Activated T-helper 1 cell treated with anti-CD3 and anti-CD28 coated beads, Interleukin-12 subunit alpha, Interleukin-12 subunit beta, Interleukin-2, Interleukin-4 antibody, amounts not matched to agents 30 ng/mL and 10 ng/mL and 1 ng/mL, durations not matched to agents 14 hours and 24 hours and 36 hours (primary cell): ENCODE measurements around the gene LRCH1. TPM values are rescaled to one million over a fixed set of nuclear protein-coding genes. Genes with fewer than 3 reads are reported as not detected.

Experiments
- DNase-seq: peaks from one replicate; pipeline ENCODE4 v3.0.0; 2021; ENCODE audit warnings: low spot score
- H3K27ac Mint-ChIP-seq: one replicate; pipeline ENCODE4 v1.8.0; 2021; ENCODE audit warnings: mild to moderate bottlenecking, mixed read lengths
- H3K27me3 Mint-ChIP-seq: one replicate; pipeline ENCODE4 v1.8.0; 2022; ENCODE audit warnings: mild to moderate bottlenecking, moderate library complexity, mixed read lengths; ENCODE audit not compliant: insufficient read depth
- H3K36me3 Mint-ChIP-seq: one replicate; pipeline ENCODE4 v1.8.0; 2021; ENCODE audit warnings: low read depth, mixed read lengths
- H3K4me1 Mint-ChIP-seq: one replicate; pipeline ENCODE4 v1.8.0; 2021; ENCODE audit warnings: low read depth, mixed read lengths
- H3K4me3 Mint-ChIP-seq: one replicate; pipeline ENCODE4 v1.8.0; 2021; ENCODE audit warnings: mild to moderate bottlenecking, moderate library complexity, mixed read lengths
- H3K9me3 Mint-ChIP-seq: one replicate; pipeline ENCODE4 v1.8.0; 2021; ENCODE audit warnings: mixed read lengths
- intact Hi-C: fragments of 100-400 bp; cut with micrococcal nuclease; formaldehyde crosslinking; loops from one replicate; pipeline ENCODE4 v1.15.1; 2024
- total RNA-seq: library from RNA; stranded (reverse); gene quantifications from 2 replicates; pipeline ENCODE4 v1.2.3, GENCODE V29; 2022

Gene LRCH1
- total RNA-seq, 1 donor from 2014 or later: 20.3 TPM

GRCh38 chr13:46715363-46715762, 162.4 kb downstream of the LRCH1 start:
- peaks cover 26% of the 10 kb centered on the region for H3K36me3 Mint-ChIP-seq
- intact Hi-C loops: no loop called here
- DNase-seq: no peak
- no peak overlapping the region for H3K27ac Mint-ChIP-seq
- H3K4me3 Mint-ChIP-seq: no peak overlapping the region
- H3K9me3 Mint-ChIP-seq: no peaks in the 10 kb centered on the region
- H3K4me1 Mint-ChIP-seq: peaks cover 3% of the 10 kb centered on the region
- H3K27me3 Mint-ChIP-seq: no peaks in the 10 kb centered on the region

DNA sequence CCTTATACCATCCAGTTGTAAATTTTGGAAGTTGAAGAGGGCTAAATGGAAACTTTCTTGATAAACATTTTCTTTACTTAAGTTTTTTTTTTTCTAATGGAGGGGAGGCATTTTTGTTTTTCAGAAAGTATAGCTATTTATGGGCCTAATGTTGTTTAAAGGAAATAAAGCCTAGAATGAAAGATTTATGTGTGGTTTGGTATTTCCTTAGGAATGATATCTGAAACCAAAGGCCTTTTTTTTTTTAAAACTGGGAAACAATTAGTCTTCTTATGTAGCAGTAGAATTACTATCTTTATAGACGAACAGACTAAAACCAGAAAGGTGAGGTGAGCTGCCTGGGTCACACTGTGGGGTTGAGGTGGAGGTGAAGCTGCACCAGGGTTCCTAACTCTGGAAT, 163.9 kb downstream of the LRCH1 start:
- Mint-ChIP-seq H3K9me3 (no peaks in the 10 kb centered on the region), H3K27ac (no peak overlapping the region), H3K4me3 (no peak overlapping the region), H3K36me3 (peaks cover 24% of the 10 kb centered on the region), H3K4me1 (peaks cover 5% of the 10 kb centered on the region), H3K27me3 (no peaks in the 10 kb centered on the region)
- intact Hi-C loops: no loop called here
- DNase-seq: no peak

DNA sequence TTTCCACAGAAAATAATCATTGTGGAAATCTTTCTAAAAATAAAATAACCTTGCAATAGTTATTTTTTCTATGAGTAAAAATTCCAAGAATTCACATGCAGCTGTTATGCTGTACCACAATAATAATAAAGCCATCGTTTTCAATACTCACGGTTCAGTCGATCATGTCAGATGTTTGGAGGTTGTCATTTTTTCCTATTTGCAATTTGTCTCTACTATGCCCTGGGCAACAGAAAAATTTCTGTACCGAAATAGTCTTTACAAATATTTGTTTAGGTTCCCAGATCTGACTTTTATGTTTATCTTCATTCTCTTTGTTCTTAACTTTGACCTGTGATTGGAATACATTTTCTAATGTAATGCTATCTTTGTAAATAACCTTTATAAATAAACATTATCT, 164.3 kb downstream of the LRCH1 start:
- DNase-seq: no peak
- H3K4me1 Mint-ChIP-seq: peaks cover 5% of the 10 kb centered on the region
- intact Hi-C loops: no loop called here
- no peaks in the 10 kb centered on the region for H3K9me3 Mint-ChIP-seq
- peaks cover 21% of the 10 kb centered on the region for H3K36me3 Mint-ChIP-seq
- H3K4me3 Mint-ChIP-seq: no peak overlapping the region
- H3K27ac Mint-ChIP-seq: no peak overlapping the region
- no peaks in the 10 kb centered on the region for H3K27me3 Mint-ChIP-seq

DNA sequence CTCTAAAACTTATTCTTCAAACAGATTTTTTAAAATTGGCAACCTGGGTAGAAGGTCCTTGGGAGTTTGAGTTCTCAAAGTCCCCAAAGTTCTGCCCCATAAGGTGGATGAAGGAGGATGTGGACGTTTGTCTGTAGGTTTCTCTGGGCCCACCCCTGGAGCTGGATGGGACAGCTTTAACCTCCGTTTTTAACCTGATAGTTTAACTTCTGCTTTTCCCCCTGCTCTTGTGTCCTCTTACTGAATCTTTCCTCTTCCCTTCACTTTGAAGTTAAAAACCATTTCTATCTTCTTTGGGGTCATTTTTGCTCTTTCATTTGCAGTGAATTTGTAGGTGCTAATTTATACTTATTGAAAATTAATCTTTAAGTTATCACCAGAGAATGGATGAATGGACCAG, 164.9 kb downstream of the LRCH1 start:
- Mint-ChIP-seq H3K27me3 (no peaks in the 10 kb centered on the region), H3K27ac (no peak overlapping the region), H3K4me1 (peaks cover 5% of the 10 kb centered on the region), H3K4me3 (no peak overlapping the region), H3K36me3 (peaks cover 21% of the 10 kb centered on the region), H3K9me3 (no peaks in the 10 kb centered on the region)
- no peak for DNase-seq
- intact Hi-C loops: no loop called here

DNA sequence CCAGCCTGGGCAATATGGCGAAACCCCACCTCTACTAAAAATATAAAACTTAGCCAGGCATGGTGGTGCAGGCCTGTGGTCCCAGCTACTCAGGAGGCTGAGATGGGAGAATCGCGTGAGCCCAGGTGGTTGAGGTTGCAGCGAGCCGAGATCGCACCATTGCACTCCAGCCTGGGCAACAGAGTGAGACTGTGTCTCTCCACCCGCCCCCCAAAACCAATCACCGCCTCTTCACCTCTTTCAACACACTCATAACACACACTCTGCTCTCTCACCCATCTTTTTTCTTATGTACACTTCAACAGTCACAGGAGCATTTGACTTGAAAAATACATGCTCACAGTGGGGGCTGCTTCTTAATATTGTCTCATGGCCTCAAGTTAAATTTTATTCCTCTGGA, 167.2 kb downstream of the LRCH1 start:
- no peak for DNase-seq
- Mint-ChIP-seq H3K27me3 (no peaks in the 10 kb centered on the region), H3K27ac (no peak overlapping the region), H3K4me1 (peaks cover 5% of the 10 kb centered on the region), H3K36me3 (peaks cover 35% of the 10 kb centered on the region), H3K4me3 (no peak overlapping the region), H3K9me3 (no peaks in the 10 kb centered on the region)
- intact Hi-C loops: no loop called here

DNA sequence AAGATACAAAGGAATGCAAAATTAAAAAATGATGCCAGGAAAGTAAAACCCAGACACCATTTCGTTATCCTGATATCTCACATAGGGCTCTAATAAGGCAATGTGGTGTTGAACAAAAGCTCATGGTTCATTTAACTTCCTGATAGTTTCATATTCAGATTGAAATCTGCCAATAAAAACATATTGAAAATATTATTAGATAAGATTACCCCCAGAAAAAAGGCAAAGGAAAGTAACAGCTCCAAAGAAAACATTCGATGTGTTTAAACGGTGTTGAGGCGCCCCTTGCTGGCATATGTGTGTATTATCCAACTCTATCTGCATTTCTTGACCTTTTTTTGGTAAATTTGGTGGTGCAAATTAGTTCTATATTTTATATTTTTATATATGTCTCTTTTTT, 168.1 kb downstream of the LRCH1 start:
- H3K27me3 Mint-ChIP-seq: no peaks in the 10 kb centered on the region
- no peak overlapping the region for H3K27ac Mint-ChIP-seq
- intact Hi-C loops: loop anchor here (1.0 kb wide), 2 partner anchors 170 to 228 kb away; no protein-coding TSS in a partner anchor
- H3K9me3 Mint-ChIP-seq: no peaks in the 10 kb centered on the region
- H3K4me1 Mint-ChIP-seq: peaks cover 12% of the 10 kb centered on the region
- H3K4me3 Mint-ChIP-seq: no peak overlapping the region
- H3K36me3 Mint-ChIP-seq: peaks cover 34% of the 10 kb centered on the region
- DNase-seq: no peak

GRCh38 chr13:46726347-46726746, 173.4 kb downstream of the LRCH1 start:
- intact Hi-C loops: no loop called here
- Mint-ChIP-seq H3K27me3 (no peaks in the 10 kb centered on the region), H3K4me1 (peaks cover 20% of the 10 kb centered on the region), H3K27ac (no peak overlapping the region), H3K36me3 (peaks cover 49% of the 10 kb centered on the region), H3K9me3 (no peaks in the 10 kb centered on the region), H3K4me3 (no peak overlapping the region)
- no peak for DNase-seq

- peaks cover 46% of the 10 kb centered on the region for H3K36me3 Mint-ChIP-seq
- H3K4me1 Mint-ChIP-seq: peaks cover 20% of the 10 kb centered on the region
- DNase-seq: no peak
- H3K27ac Mint-ChIP-seq: no peak overlapping the region
- intact Hi-C loops: no loop called here
- H3K27me3 Mint-ChIP-seq: no peaks in the 10 kb centered on the region
- H3K4me3 Mint-ChIP-seq: no peak overlapping the region
- no peaks in the 10 kb centered on the region for H3K9me3 Mint-ChIP-seq
Observed at GRCh38 chr13:46728777-46729176, 175.8 kb downstream of the LRCH1 start.

GRCh38 chr13:46731535-46731934, 178.6 kb downstream of the LRCH1 start:
- Mint-ChIP-seq H3K27ac (no peak overlapping the region), H3K27me3 (no peaks in the 10 kb centered on the region), H3K4me3 (no peak overlapping the region), H3K4me1 (peaks cover 10% of the 10 kb centered on the region), H3K36me3 (peaks cover 39% of the 10 kb centered on the region), H3K9me3 (no peaks in the 10 kb centered on the region)
- no peak for DNase-seq
- intact Hi-C loops: no loop called here

GRCh38 chr13:46735425-46735824, 182.5 kb downstream of the LRCH1 start:
- Mint-ChIP-seq H3K4me1 (no peaks in the 10 kb centered on the region), H3K4me3 (no peak overlapping the region), H3K9me3 (no peaks in the 10 kb centered on the region), H3K27ac (no peak overlapping the region), H3K27me3 (no peaks in the 10 kb centered on the region), H3K36me3 (peaks cover 19% of the 10 kb centered on the region)
- intact Hi-C loops: no loop called here
- DNase-seq: no peak

DNA sequence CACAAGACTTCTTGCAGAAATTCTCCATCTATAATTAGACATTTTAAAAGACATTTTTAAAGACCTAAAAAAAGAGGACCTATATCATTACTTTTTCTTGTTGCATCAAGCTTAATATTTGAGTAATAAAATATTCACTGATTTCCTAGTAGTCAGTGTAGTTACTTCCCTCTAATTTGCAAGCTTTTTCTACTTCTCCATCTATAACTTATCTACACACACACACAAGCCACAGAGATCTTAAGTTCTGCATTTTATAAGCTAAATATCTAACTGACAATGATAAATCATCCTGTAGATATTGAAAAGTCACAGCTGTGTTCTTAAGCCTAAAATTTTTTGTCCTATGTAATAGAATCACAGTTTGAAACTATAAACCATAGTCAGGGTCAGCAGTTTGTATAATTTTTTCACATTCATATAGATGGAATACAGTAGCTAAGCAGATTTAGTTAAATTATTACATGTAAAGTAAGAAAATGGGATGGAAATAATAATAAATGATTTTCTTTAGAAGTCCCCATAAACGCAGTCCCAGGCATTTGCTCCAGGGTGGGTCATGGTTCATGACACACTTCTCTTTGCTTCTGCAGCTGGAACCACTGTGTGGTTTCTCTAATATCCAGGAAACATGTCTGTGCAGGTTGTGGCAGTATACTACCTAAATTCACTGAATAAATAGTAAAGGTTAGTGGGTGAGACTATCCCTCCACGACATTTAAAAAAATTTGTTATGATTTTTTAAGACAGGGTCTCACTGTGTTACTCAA, 183.8 kb downstream of the LRCH1 start:
- H3K27ac Mint-ChIP-seq: no peak overlapping the region
- H3K4me1 Mint-ChIP-seq: no peaks in the 10 kb centered on the region
- H3K36me3 Mint-ChIP-seq: peaks cover 23% of the 10 kb centered on the region
- DNase-seq: no peak
- no peaks in the 10 kb centered on the region for H3K9me3 Mint-ChIP-seq
- intact Hi-C loops: no loop called here
- H3K27me3 Mint-ChIP-seq: no peaks in the 10 kb centered on the region
- no peak overlapping the region for H3K4me3 Mint-ChIP-seq

DNA sequence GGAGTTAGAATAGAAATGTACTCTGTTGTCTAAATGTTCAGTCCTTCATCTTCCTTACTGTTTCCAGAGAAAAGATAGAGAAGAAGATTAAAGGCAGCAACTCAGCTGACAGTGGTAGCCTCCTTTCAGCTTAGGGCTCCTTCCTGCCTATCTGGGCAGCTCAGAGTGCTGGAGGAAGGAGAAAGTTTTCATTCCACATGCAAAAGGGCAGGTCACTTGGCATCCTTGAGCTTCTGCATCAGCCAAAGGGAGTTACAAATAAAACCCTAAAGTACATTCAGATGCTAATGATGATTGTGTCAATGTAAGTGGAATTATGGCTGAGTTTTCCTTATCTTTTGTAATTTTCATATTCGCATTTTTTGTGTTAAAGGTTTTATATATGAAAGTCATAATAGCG, 185.1 kb downstream of the LRCH1 start:
- H3K4me1 Mint-ChIP-seq: no peaks in the 10 kb centered on the region
- H3K9me3 Mint-ChIP-seq: no peaks in the 10 kb centered on the region
- no peak overlapping the region for H3K27ac Mint-ChIP-seq
- peaks cover 24% of the 10 kb centered on the region for H3K36me3 Mint-ChIP-seq
- no peaks in the 10 kb centered on the region for H3K27me3 Mint-ChIP-seq
- DNase-seq: no peak
- no peak overlapping the region for H3K4me3 Mint-ChIP-seq
- intact Hi-C loops: no loop called here

DNA sequence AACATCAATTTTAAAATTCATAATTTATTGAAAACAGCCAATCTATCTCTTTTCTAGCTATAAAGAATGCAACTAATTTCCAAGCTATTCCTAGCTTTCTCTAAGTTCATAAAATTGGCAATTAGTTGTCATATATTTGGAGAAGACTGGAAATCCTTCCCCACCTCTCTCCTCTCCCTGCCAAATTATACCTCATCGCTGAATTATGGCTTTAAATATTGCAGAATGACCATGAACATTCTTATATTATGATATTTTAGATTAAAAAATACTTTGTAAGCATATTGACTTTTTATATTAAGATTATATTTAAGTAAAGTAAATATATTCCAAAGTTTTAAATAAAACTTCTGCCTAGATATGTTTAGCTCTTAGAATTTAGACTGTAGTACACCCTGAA, 185.8 kb downstream of the LRCH1 start:
- H3K4me1 Mint-ChIP-seq: no peaks in the 10 kb centered on the region
- H3K36me3 Mint-ChIP-seq: peaks cover 24% of the 10 kb centered on the region
- no peak overlapping the region for H3K4me3 Mint-ChIP-seq
- intact Hi-C loops: no loop called here
- no peaks in the 10 kb centered on the region for H3K27me3 Mint-ChIP-seq
- no peak overlapping the region for H3K27ac Mint-ChIP-seq
- no peaks in the 10 kb centered on the region for H3K9me3 Mint-ChIP-seq
- no peak for DNase-seq
